Retina (tissue), 1 donor: ENCODE results near the gene NPC1L1.
"Not testable (repeated sequence)": the region's sequence is repeated elsewhere in the genome, so short reads cannot be mapped to it uniquely, and the experiment has no call there.

Experiments used
- DNase-seq: peaks from one replicate; pipeline ENCODE4 v3.0.0-alpha.2; 2016

NPC1L1 gene

GRCh38 chr7:44506592-44507288, 34.4 kb downstream of the NPC1L1 start:
- DNase-seq, result not testable (repeated sequence)

- DNase-seq, result no peak
Measured at GRCh38 chr7:44505595-44505994, 35.5 kb downstream of the NPC1L1 start.

GRCh38 chr7:44498230-44498954, 42.7 kb downstream of the NPC1L1 start:
- DNase-seq, result no peak

- no peak for DNase-seq
Measured at GRCh38 chr7:44497155-44498027, 43.7 kb downstream of the NPC1L1 start.

DNA sequence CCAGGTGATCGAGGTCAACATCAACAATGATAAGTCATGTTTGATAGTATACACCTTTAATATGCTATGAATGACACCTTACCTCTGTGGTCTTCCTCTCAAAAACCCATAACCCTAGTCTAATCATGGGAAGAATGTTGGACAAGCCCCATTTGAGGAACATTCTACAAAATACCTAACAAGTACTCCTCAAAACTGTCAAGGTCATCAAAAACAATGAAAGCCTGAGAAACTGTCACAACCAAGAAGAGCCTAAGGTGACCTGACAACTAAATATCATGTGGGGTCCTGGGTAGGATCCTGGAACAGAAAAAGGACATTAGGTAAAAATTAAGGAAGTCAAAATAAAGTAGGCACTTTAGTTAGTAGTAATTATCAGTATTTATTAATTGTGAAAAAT, 44.7 kb downstream of the NPC1L1 start:
- DNase-seq, result no peak

DNA sequence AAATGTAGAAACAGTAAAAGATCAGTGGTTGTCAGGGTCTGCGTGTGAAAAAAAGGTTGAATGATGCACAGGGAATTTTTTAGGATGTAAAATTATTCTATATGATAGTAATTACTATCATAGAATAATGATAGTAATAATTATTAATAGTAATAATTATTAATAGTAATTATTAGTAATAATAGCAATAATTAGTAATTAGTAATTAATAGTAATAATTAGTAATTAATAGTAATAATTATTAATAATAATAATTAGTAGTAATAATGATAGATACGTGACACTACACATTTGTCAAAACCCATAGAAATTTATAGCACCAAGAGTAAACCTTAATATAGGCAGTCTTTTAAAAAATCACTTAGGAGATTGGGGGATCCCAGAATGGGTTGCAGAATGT, 46.2 kb downstream of the NPC1L1 start:
- DNase-seq, result no peak

DNA sequence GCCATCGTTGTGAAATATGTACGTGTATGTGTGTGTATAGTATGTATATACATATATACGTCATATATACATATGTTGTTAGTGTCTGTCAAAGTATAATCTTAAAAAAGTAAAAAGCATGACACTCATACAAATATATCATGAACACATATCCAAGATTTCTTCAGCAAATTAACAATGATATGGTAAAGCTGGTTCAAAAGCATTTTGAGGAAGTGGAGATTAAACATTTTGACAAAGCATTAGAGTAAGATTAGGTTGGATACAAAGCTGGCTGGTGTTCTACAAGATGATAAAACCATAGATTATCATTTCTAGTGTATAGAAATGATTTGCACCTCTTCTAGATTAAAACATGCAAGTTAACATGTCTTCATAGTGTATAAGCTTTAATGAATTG, 49.9 kb downstream of the NPC1L1 start:
- no peak for DNase-seq

DNA sequence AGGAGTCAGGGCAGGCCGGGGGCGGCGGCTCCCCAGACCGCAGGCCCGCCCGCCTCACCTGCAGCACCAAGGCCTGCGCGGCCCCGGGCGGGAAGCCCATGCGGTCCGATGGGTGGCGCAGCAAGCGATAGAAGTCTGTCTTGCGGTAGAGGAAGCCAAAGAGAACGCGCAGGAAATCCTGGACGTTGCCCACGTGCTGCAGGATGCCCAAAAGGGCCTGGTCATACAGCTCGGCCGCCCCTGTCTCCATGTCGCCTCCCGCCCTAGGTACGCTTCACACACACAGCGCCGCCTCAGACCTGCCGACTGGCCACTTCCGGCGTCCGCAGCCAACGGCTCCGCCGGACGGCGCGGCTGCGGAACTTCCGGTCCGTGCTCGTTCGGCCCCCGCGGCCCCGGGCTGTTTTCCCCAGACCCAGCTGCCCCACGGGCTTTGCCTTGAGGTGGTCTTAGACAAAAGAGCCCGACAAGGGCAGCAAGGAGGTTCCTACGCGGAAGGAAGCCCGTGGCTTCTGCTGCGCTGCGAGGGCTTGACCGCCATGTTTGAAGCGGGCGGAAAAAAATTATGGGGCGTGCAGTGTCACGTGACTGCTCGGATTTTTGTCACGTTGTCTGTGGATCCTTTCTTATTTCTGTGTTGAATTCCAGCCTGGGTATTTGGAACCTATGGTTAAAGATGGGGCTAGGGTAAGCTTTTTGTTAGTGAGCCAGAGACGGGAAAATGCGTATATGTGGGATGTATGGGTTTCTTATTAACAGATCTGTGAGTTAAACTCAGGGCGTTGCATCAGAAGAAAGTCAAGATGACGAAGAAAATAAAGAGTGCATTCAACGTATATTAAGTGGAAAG, 50.6 kb downstream of the NPC1L1 start, which contains the start of gene NUDCD3:
Gene NUDCD3, minus strand, starts transcription at position 308 of the 850 bp plus-strand sequence. Its CDS starts 58 bp downstream, at position 250.
- DNase-seq, result peak; percentile 99

- no peak for DNase-seq
Measured at GRCh38 chr7:44489955-44490350, 51.2 kb downstream of the NPC1L1 start.

DNA sequence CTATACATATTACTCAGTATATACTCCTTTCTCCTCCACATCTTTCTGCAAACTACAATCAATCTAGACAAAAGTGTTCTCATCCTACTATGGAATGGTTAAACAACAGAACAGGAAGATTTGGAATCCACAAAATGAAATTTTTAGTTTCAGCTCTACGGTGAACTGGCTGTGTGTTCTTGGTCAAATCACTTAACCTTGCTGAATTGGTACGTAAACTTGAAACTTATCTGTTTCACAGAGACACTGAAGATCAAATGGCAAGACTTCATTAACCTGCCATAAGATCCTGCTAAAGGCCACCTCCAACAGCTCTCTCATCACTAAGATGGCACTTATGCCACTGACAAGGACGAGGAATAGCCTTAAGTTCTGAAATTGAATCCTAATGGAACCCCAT, 52.2 kb downstream of the NPC1L1 start:
- DNase-seq, result no peak

DNA sequence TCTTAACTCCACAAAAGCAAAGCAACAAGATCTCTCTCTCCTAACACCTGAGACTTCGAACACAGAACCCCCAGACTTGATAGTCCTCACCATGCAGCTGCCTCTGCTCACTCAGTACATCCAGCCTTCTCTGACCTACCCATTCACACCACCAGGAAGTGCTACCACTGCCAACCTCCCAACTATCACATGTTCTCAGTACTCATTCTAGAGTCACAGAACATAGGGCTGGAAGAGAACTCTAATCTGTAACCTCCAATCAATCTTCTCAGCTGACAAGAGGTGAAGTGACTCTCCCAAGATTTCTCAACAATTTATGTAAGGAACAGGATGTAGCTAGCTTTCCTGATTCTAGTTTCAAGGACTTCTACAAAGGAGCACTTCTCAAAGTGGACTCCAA, 54.4 kb downstream of the NPC1L1 start:
- DNase-seq, result no peak

- DNase-seq, result no peak
Measured at GRCh38 chr7:44486001-44486400, 55.1 kb downstream of the NPC1L1 start.

- DNase-seq, result no peak
Measured at GRCh38 chr7:44484482-44485313, 56.4 kb downstream of the NPC1L1 start.

DNA sequence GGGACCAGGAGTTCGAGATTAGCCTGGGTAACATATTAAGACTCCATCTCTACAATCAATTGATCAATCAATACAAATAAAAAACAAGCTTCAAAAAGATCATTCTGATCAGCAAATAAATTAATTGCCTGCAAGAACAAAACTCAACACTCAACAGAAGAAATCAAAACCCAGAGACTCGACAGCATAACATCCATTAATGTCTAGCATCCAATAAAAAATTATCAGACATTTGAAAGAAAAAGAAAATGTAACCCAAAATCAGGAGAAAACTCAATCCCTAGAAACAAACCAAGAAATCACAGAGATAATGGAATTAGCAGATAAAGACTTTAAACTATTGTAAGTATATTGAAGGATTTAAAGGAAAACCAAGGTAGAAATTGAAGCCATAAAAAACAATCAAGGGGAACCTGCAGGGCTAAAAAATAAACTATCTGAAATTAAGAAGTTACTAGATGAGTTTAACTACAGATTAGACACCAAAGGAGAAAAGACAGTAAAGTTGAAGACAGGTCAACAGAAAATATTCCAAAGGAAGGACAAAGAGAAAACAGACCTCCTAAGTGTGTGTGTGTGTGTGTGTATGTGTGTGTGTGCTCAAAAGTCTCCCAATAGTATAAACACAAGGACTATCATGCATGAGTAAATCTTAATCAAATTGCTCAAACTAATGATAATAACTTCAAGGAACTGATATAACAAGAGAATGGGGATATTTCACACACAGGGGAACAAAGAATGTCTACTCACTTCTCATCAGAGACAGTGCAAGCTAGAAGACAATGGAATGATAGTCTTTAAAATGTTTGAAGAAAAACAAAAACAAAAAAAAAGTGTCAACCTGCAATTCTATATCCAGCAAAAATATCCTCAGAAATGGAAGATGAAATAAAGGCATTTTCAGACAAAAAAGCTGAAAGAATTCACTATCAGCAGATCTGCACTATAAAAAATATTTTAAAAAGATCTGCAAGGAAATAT, 58.3 kb downstream of the NPC1L1 start:
- no peak for DNase-seq

GRCh38 chr7:44477938-44478337, 63.2 kb downstream of the NPC1L1 start:
- DNase-seq, result no peak

GRCh38 chr7:44477063-44477830, 63.9 kb downstream of the NPC1L1 start:
- DNase-seq, result peak; percentile 75

DNA sequence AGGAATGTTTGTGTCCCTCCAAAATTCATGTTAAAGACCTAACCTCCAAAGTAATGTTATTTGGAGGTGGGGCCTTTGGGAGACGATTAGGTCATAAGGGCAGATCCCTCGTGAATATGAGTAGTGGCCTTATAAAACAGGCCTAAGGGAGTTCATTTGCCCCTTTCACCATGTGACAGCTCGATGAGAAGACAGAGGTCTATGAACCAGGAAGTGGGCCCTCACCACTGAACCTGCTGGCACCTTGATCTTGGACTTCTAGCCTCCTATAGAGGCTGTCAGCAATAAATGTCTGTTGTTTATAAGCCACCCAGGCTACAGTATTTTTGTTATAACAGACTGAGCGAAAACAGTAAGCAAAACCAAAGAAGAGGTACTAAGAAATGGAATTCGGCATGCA, 64.8 kb downstream of the NPC1L1 start:
- no peak for DNase-seq

DNA sequence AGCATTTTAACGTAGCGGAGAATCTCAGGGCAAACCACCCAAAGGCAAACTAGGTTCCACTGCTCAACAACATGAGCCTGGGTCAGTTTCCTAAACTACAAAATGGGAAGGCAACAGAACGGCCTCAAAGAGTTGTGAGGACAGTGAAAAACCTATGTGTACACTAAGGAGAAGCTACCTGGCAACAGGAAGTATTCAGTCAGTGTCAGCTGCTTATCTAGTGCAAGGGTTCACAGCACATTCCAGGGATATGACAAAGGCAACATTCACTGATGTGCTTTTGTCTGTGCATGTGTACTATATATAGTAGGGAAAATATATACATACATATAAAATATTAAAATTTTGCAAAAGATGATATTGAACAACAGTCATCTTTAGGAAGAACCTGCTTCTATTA, 67.8 kb downstream of the NPC1L1 start:
- no peak for DNase-seq

DNA sequence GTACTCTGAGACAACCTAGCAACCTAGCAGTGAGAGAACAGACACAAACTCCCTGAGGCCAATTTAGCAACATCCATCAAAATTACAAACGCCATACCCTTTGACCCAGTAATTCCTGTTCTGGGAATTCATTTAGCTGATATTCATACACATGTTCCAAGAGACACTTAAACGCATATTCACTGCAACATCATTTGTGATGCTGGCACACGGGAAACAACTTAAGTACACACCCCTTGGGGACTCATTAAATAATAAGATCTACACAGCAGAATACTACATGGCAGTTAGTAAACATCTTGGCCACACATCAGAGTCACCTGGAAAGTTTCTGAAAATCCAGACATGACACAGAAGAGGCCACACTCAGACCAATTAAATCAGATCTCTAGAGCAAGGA, 68.3 kb downstream of the NPC1L1 start:
- DNase-seq, result no peak
